HepG2 (cell line): ENCODE results near the gene ANKRD66. TPM values are rescaled to one million over a fixed set of nuclear protein-coding genes. Genes with fewer than 3 reads are reported as not detected.

Experiments
- ATAC-seq: fragments of 200-7000 bp; cut with Tn5 transposase; 3 replicates; pipeline ENCODE4 v1.9.1; 2020; ENCODE audit warnings: mild to moderate bottlenecking, moderate library complexity
- BruUV-seq: library from RNA; stranded (reverse); fragments of 400-500 nt; replicated peaks from 2 replicates; lab custom pipeline; 2021; lab: Mats Ljungman, UMichigan
- CTCF ChIA-PET: fragments of 300-600 bp; formaldehyde crosslinking; extraction: SDS; loops from one replicate; lab custom pipeline; 2021; ENCODE audit warnings: low total read pairs, inconsistent platforms, low intra/inter-chr PET ratio; lab: Yijun Ruan, JAX
- POLR2A ChIA-PET: fragments of 350-600 bp; sonication (Branson Sonifier 250); formaldehyde crosslinking; loops from one replicate; lab custom pipeline; 2020; ENCODE audit warnings: antibody characterized with exemption, inconsistent platforms; lab: Yijun Ruan, JAX
- DNase-seq: peaks from one replicate; pipeline ENCODE4 v3.0.0-alpha.2; 2015; ENCODE audit warnings: low spot score
- FAIRE-seq: peaks from 3 replicates; lab custom pipeline; 2011; peaks lifted over from hg19 to GRCh38; lab: Jason Lieb, UNC
- H2AFZ ChIP-seq: one replicate; pipeline ENCODE4 v1.6.1; 2011; ENCODE audit warnings: low read length, inconsistent platforms
- H3K27ac ChIP-seq: fragments of 300-600 bp; 3 replicates; pipeline ENCODE4 v1.8.0; 2011; ENCODE audit warnings: mixed run types, mild to moderate bottlenecking, mixed read lengths, low read length, inconsistent platforms; ENCODE audit not compliant: insufficient read depth; ENCODE audit errors: extremely low read length
- H3K27me3 ChIP-seq, 2 experiments: fragments of 200-600 bp in 1 of 2; 2 replicates in 1 of 2; 3 replicates in 1 of 2; pipeline versions ENCODE4 v1.6.0 to v1.8.0; 2011; ENCODE audit warnings: low read length in 2 of 2, mild to moderate bottlenecking in 2 of 2, moderate library complexity in 2 of 2, inconsistent platforms in 1 of 2; ENCODE audit not compliant: insufficient read depth in 2 of 2, control insufficient read depth in 1 of 2
- H3K36me3 ChIP-seq, 2 experiments: fragments of 200-600 bp in 1 of 2; replicated peaks in 1 of 2; 2 replicates in 1 of 2; 3 replicates in 1 of 2; pipeline versions ENCODE4 v1.5.1 to v1.8.0; 2011; ENCODE audit warnings: low read length in 2 of 2, inconsistent platforms in 1 of 2; ENCODE audit not compliant: insufficient read depth in 2 of 2, control insufficient read depth in 1 of 2
- H3K4me1 ChIP-seq: 2 replicates; pipeline ENCODE4 v1.5.1; 2012; ENCODE audit warnings: low read length, inconsistent platforms; ENCODE audit not compliant: insufficient read depth
- H3K4me2 ChIP-seq: 2 replicates; pipeline ENCODE4 v1.6.0; 2011; ENCODE audit warnings: low read depth, low read length, inconsistent platforms
- H3K4me3 ChIP-seq, 3 experiments: fragments of 200-600 bp in 1 of 3; sonication (generic), shearing (Covaris generic) in 1 of 3; replicated peaks in 1 of 3; 2 replicates each; pipeline ENCODE4 v1.5.1; 2011 to 2016; ENCODE audit warnings: low read length in 3 of 3, inconsistent platforms in 2 of 3, low read depth in 2 of 3, mild to moderate bottlenecking in 2 of 3, control low read depth in 1 of 3, mixed read lengths in 1 of 3; ENCODE audit not compliant: insufficient read depth in 1 of 3
- H3K79me2 ChIP-seq: one replicate; pipeline ENCODE4 v1.6.1; 2011; ENCODE audit warnings: low read length, inconsistent platforms; ENCODE audit not compliant: insufficient read depth
- H3K9ac ChIP-seq: 2 replicates; pipeline ENCODE4 v1.6.0; 2011; ENCODE audit warnings: mild to moderate bottlenecking, low read depth, low read length, inconsistent platforms; ENCODE audit not compliant: insufficient read depth
- H3K9me3 ChIP-seq: 2 replicates; pipeline ENCODE4 v1.5.1; 2012; ENCODE audit warnings: mild to moderate bottlenecking, low read length
- H4K20me1 ChIP-seq: 2 replicates; pipeline ENCODE4 v1.6.0; 2011; ENCODE audit warnings: inconsistent platforms, mild to moderate bottlenecking, low read length, moderate library complexity; ENCODE audit not compliant: insufficient read depth
- ARNT2 ChIP-seq: sonication (generic); formaldehyde crosslinking; IDR thresholded peaks from 2 replicates; pipeline ENCODE4 v1.8.0; 2022; ENCODE audit warnings: mild to moderate bottlenecking, low read depth, missing genetic modification reagents, moderate library complexity
- ERF ChIP-seq: IDR thresholded peaks from 2 replicates; pipeline ENCODE4 v1.6.1; 2018; ENCODE audit warnings: missing biosample characterization, missing genetic modification reagents
- FIP1L1 ChIP-seq: fragments of 200-400 bp; formaldehyde crosslinking; IDR thresholded peaks from 2 replicates; pipeline ENCODE4 v1.6.1; 2018; ENCODE audit warnings: low read depth, mild to moderate bottlenecking, low read length, moderate library complexity, borderline replicate concordance; ENCODE audit not compliant: insufficient read depth
- IKZF1 ChIP-seq: fragments of 450-650 bp; IDR thresholded peaks from 2 replicates; pipeline ENCODE4 v1.7.1; 2016
- KLF16 ChIP-seq, 2 experiments: sonication (generic) in 1 of 2; formaldehyde crosslinking in 1 of 2; IDR thresholded peaks; 2 replicates each; pipeline versions ENCODE4 v1.6.1 to v1.8.0; 2016 to 2023; ENCODE audit warnings: missing genetic modification reagents in 2 of 2, missing compliant biosample characterization in 1 of 2
- SAFB2 ChIP-seq: sonication (generic); formaldehyde crosslinking; IDR thresholded peaks from 2 replicates; pipeline ENCODE4 v1.5.1; 2020; ENCODE audit warnings: missing genetic modification reagents, low read depth, mild to moderate bottlenecking, borderline replicate concordance
- SIX4 ChIP-seq: sonication (generic); formaldehyde crosslinking; IDR thresholded peaks from 2 replicates; pipeline ENCODE4 v1.4.0; 2020; ENCODE audit warnings: missing genetic modification reagents
- ZNF382 ChIP-seq: sonication (generic); formaldehyde crosslinking; IDR thresholded peaks from 2 replicates; pipeline ENCODE4 v1.5.0; 2020; ENCODE audit warnings: missing genetic modification reagents, mild to moderate bottlenecking, borderline replicate concordance
- WGBS: methylation state at CpG from one replicate; pipeline ENCODE4 v1.1.6; 2017; ENCODE audit warnings: low lambda C conversion rate; 5-methylcytosine and 5-hydroxymethylcytosine counted together
- in situ Hi-C: cut with HindIII; loops from 2 replicates; pipeline ENCODE4 v1.10.0; 2017; ENCODE audit warnings: low pct_unique_long_range_greater_than_20kb; ENCODE audit not compliant: extremely low pct_ligation_motif_present
- intact Hi-C: fragments of 100-400 bp; cut with micrococcal nuclease; formaldehyde crosslinking; loops from one replicate; pipeline ENCODE4 v1.10.0; 2022; ENCODE audit not compliant: unreplicated experiment
- polyA plus RNA-seq, 8 experiments: library from polyadenylated mRNA; depleted of rRNA in 3 of 8; stranded (reverse) in 7 of 8; unstranded in 1 of 8; fragments of >200 nt; fragmentation: Illumina TruSeq in 4 of 8; extraction: Trizol in 4 of 8; gene quantifications; 2 replicates each; pipeline versions ENCODE4 v1.2.1 to v1.2.3, GENCODE V29; 2011 to 2016; ENCODE audit warnings: low read depth in 4 of 8, missing spikeins in 1 of 8, mixed read lengths in 1 of 8; ENCODE audit not compliant: insufficient read depth in 1 of 8
- total RNA-seq, 5 experiments: library from RNA; depleted of rRNA; stranded (reverse); fragments of >200 nt; fragmentation: Illumina TruSeq; extraction: Trizol; gene quantifications; 2 replicates each; pipeline ENCODE4 v1.2.3, GENCODE V29; 2016; ENCODE audit warnings: low read depth in 1 of 5
- TF ChIP-seq, protein P1 (sequence below): sonication (generic); formaldehyde crosslinking; IDR thresholded peaks from 2 replicates; pipeline ENCODE4 v1.4.0; 2020; ENCODE audit warnings: missing genetic modification reagents

The ANKRD66 gene
- total and polyA plus RNA-seq, 2 of the 13 experiments (the other 11 are each of a cell fraction or from before 2014, with no cell fraction given): not detected

DNA sequence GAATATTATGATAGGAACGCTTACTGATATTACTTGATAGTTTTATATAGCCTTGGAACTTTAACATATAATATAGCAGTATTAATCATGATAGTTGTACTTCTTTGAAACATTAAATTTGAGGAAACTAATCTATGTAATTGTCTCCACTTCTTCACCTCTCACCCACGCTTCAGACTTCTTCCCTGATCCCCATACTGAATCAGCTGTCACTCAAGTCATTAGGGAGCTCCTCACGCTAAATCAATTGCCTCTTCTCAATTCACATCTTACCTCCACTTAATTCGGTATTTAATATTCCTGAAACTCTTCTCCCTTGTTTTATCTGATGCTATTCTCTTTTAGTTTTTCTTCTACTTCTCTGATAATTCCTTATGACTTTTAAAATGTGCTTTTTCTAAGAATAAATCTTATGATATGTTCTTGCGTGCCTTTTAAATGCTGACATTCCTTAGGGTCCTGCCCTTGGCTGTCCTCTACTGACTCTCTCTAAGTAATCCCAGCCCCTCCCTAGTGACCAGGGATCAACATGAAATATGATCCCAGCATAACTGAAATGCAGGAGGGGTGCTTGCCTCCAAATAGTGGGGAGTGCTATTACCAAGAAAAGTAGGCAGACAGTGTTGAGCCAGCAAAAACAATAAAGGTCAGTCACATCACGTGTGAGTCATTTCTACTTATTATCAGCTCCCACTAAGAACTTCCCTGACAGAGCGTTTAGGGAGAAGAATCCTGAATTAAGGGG lies 9.9 kb downstream of the ANKRD66 start:
- no peak for ATAC-seq
- Histone ChIP-seq H3K4me3 (no peak overlapping the region), H4K20me1 (no peaks in the 10 kb centered on the region), H3K9ac (no peak overlapping the region), H3K79me2 (no peaks in the 10 kb centered on the region), H3K4me2 (no peak overlapping the region), H3K9me3 (no peaks in the 10 kb centered on the region), H3K36me3 (no peaks in the 10 kb centered on the region), H3K4me1 (no peaks in the 10 kb centered on the region), H3K27ac (no peak overlapping the region), H3K27me3 (peaks cover 0 to 6% of the 10 kb centered on the region in 2 experiments; a peak in 1 of 5 replicates), H2AFZ (no peak overlapping the region)
- no peak for DNase-seq
- FAIRE-seq: no peak
- ChIA-PET CTCF (no interaction called here), POLR2A (no interaction called here)
- no TSS peak for BruUV-seq
- intact Hi-C loops (no loop called here), in situ Hi-C loops (no loop called here)
- TF ChIP-seq KLF16 (CRISPR knock-in tag; IDR thresholded peaks at IDR 0.05) (no peak), SAFB2 (CRISPR knock-in tag) (no peak), SIX4 (CRISPR knock-in tag) (peak; percentile 50; the same call in 1 of the 2 replicates)
- WGBS: 19% methylated on average over 7 of the region's 7 CpGs

DNA sequence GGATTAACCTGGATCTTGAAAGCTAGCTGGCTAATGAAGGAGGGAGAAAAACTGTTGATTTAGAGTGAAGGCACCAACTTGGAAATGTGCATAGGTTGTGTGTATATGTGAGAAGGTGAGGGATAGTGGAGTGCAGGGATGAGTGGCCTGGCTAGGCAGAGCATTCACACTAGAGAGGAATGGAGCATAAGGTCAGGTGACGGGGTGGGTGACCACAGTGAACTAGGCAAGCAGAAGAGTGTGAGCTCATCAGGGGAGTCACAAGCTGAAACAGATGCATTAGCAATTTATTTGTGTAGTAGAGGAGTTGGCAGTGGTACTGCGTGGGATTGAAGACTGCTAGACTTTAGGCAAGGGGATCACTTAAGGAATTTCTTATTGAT lies 10.5 kb downstream of the ANKRD66 start:
- intact Hi-C loops (no loop called here), in situ Hi-C loops (no loop called here)
- FAIRE-seq (no peak), ATAC-seq (no peak), DNase-seq (no peak)
- no peak overlapping the region for H2AFZ ChIP-seq
- BruUV-seq: no TSS peak
- TF ChIP-seq, protein P1, sequence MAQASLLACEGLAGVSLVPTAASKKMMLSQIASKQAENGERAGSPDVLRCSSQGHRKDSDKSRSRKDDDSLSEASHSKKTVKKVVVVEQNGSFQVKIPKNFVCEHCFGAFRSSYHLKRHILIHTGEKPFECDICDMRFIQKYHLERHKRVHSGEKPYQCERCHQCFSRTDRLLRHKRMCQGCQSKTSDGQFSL (CRISPR knock-in tag): no peak
- no peak for TF ChIP-seq ARNT2 (CRISPR knock-in tag)
- no peak for TF ChIP-seq IKZF1
- TF ChIP-seq ERF (CRISPR knock-in tag): no peak
- TF ChIP-seq ZNF382 (CRISPR knock-in tag): no peak
- no peak for TF ChIP-seq FIP1L1
- H3K79me2 ChIP-seq: no peaks in the 10 kb centered on the region
- H3K4me2 ChIP-seq: no peak overlapping the region
- no peaks in the 10 kb centered on the region for H4K20me1 ChIP-seq
- ChIA-PET CTCF (no interaction called here), POLR2A (no interaction called here)
- no peaks in the 10 kb centered on the region for H3K9me3 ChIP-seq
- 11% methylated on average over 2 of the region's 2 CpGs for WGBS
- no peak overlapping the region for H3K4me3 ChIP-seq
- H3K27me3 ChIP-seq: peaks cover 0 to 6% of the 10 kb centered on the region in 2 experiments; a peak in 1 of 5 replicates
- no peak overlapping the region for H3K27ac ChIP-seq
- no peaks in the 10 kb centered on the region for H3K36me3 ChIP-seq
- no peak overlapping the region for H3K9ac ChIP-seq
- no peaks in the 10 kb centered on the region for H3K4me1 ChIP-seq
